AG09319 (cell line): ENCODE measurements around the gene ABCA1.

ENCODE experiments used
- DNase-seq: peaks from one replicate; pipeline ENCODE4 v3.0.0-alpha.2; 2010; ENCODE audit warnings: low read depth; ENCODE audit errors: extremely low read depth
- CTCF ChIP-seq: IDR thresholded peaks from 2 replicates; pipeline ENCODE4 v1.5.1; 2011; ENCODE audit warnings: low read depth, mild to moderate bottlenecking, inconsistent platforms, low read length, moderate library complexity

Gene ABCA1

GRCh38 chr9:104844710-104845109 is 83.2 kb downstream of the ABCA1 start:
- DNase-seq = no peak
- TF ChIP-seq CTCF = no peak

- TF ChIP-seq CTCF = no peak
- DNase-seq = no peak
Measured at GRCh38 chr9:104843644-104844240, 84.2 kb downstream of the ABCA1 start.

- no peak for TF ChIP-seq CTCF
- no peak for DNase-seq
Measured at GRCh38 chr9:104842698-104843097, 85.3 kb downstream of the ABCA1 start.

- no peak for DNase-seq
- no peak for TF ChIP-seq CTCF
Measured at GRCh38 chr9:104841601-104842141, 86.3 kb downstream of the ABCA1 start.

GRCh38 chr9:104838958-104839357 is 89.0 kb downstream of the ABCA1 start:
- no peak for DNase-seq
- no peak for TF ChIP-seq CTCF

- TF ChIP-seq CTCF = no peak
- no peak for DNase-seq
Measured at GRCh38 chr9:104836767-104837166, 91.2 kb downstream of the ABCA1 start.

GRCh38 chr9:104836235-104836634 is 91.7 kb downstream of the ABCA1 start:
- DNase-seq = no peak
- no peak for TF ChIP-seq CTCF
